Subcutaneous abdominal adipose tissue (tissue), 5 donors: Measurements from ENCODE around the gene ADAMTSL4.

ENCODE experiments used
- H3K27ac ChIP-seq: one replicate; pipeline ENCODE4 v1.7.0; 2013; ENCODE audit warnings: low read depth, mild to moderate bottlenecking, inconsistent platforms, low read length, moderate library complexity
- H3K27me3 ChIP-seq, 5 donors: one replicate each; pipeline ENCODE4 v1.7.0; 2013; ENCODE audit warnings: low read length in 5 of 5, inconsistent platforms in 1 of 5; ENCODE audit not compliant: control insufficient read depth in 5 of 5, insufficient read depth in 4 of 5
- H3K36me3 ChIP-seq, 5 donors: one replicate each; pipeline ENCODE4 v1.7.0; 2013; ENCODE audit warnings: low read length in 5 of 5; ENCODE audit not compliant: control insufficient read depth in 5 of 5, insufficient read depth in 5 of 5
- H3K4me1 ChIP-seq, 5 donors: one replicate each; pipeline ENCODE4 v1.7.0; 2013; ENCODE audit warnings: low read length in 5 of 5, mild to moderate bottlenecking in 3 of 5, moderate library complexity in 1 of 5; ENCODE audit not compliant: control insufficient read depth in 5 of 5, insufficient read depth in 5 of 5
- H3K4me3 ChIP-seq, 5 donors: one replicate each; pipeline ENCODE4 v1.7.0; 2013; ENCODE audit warnings: low read length in 5 of 5, low read depth in 1 of 5
- H3K9ac ChIP-seq, 5 donors: one replicate each; pipeline ENCODE4 v1.7.0; 2013; ENCODE audit warnings: low read length in 5 of 5, mild to moderate bottlenecking in 4 of 5, moderate library complexity in 3 of 5
- H3K9me3 ChIP-seq, 5 donors: one replicate each; pipeline ENCODE4 v1.7.0; 2013; ENCODE audit warnings: low read length in 5 of 5; ENCODE audit not compliant: control insufficient read depth in 5 of 5
- donor health status: healthy.
- donor health status: healthy.
- donor health status: healthy.
- donor health status: healthy.
- donor health status: healthy.

Gene ADAMTSL4

GRCh38 chr1:150553392-150554085, 4.3 kb downstream of the ADAMTSL4 start:
- H3K9me3 ChIP-seq, result no peaks in the 10 kb centered on the region
- peaks cover 0 to 35% (median 24%) of the 10 kb centered on the region in 5 donors for H3K36me3 ChIP-seq
- no peak overlapping the region for H3K4me3 ChIP-seq
- peaks cover 8 to 59% (median 54%) of the 10 kb centered on the region in 5 donors for H3K4me1 ChIP-seq
- peak overlapping the region in 2 of 5 donors; percentile 34 to 54 for H3K9ac ChIP-seq
- H3K27me3 ChIP-seq, result no peaks in the 10 kb centered on the region
- H3K27ac ChIP-seq, result peak overlapping the region; percentile 85

GRCh38 chr1:150554086-150554452, 4.9 kb downstream of the ADAMTSL4 start:
- no peak overlapping the region for H3K4me3 ChIP-seq
- H3K36me3 ChIP-seq, result peaks cover 0 to 35% (median 24%) of the 10 kb centered on the region in 5 donors
- no peaks in the 10 kb centered on the region for H3K27me3 ChIP-seq
- H3K9me3 ChIP-seq, result no peaks in the 10 kb centered on the region
- H3K9ac ChIP-seq, result no peak overlapping the region
- no peak overlapping the region for H3K27ac ChIP-seq
- H3K4me1 ChIP-seq, result peaks cover 9 to 61% (median 58%) of the 10 kb centered on the region in 5 donors

GRCh38 chr1:150555198-150555970, 6.2 kb downstream of the ADAMTSL4 start:
- Histone ChIP-seq H3K27me3 (no peaks in the 10 kb centered on the region), H3K9ac (no peak overlapping the region), H3K4me3 (no peak overlapping the region), H3K9me3 (no peaks in the 10 kb centered on the region), H3K4me1 (peaks cover 12 to 65% (median 60%) of the 10 kb centered on the region in 5 donors), H3K27ac (no peak overlapping the region), H3K36me3 (peaks cover 0 to 35% (median 24%) of the 10 kb centered on the region in 5 donors)

- H3K9ac ChIP-seq, result no peak overlapping the region
- no peaks in the 10 kb centered on the region for H3K27me3 ChIP-seq
- H3K4me3 ChIP-seq, result no peak overlapping the region
- no peak overlapping the region for H3K27ac ChIP-seq
- H3K36me3 ChIP-seq, result peaks cover 0 to 35% (median 24%) of the 10 kb centered on the region in 5 donors
- H3K4me1 ChIP-seq, result peaks cover 14 to 64% (median 60%) of the 10 kb centered on the region in 5 donors
- H3K9me3 ChIP-seq, result no peaks in the 10 kb centered on the region
These were observed 7.0 kb downstream of the ADAMTSL4 start for GRCh38 chr1:150555971-150556865.

GRCh38 chr1:150557065-150557600, 7.9 kb downstream of the ADAMTSL4 start:
- Histone ChIP-seq H3K9me3 (no peaks in the 10 kb centered on the region), H3K4me3 (no peak overlapping the region), H3K27ac (no peak overlapping the region), H3K9ac (no peak overlapping the region), H3K27me3 (no peaks in the 10 kb centered on the region), H3K36me3 (peaks cover 0 to 35% (median 24%) of the 10 kb centered on the region in 5 donors), H3K4me1 (peaks cover 15 to 60% (median 58%) of the 10 kb centered on the region in 5 donors)

GRCh38 chr1:150557813-150558212, 8.6 kb downstream of the ADAMTSL4 start:
- Histone ChIP-seq H3K36me3 (peaks cover 0 to 35% (median 24%) of the 10 kb centered on the region in 5 donors), H3K9ac (no peak overlapping the region), H3K9me3 (no peaks in the 10 kb centered on the region), H3K27me3 (no peaks in the 10 kb centered on the region), H3K4me1 (peaks cover 19 to 60% (median 59%) of the 10 kb centered on the region in 5 donors), H3K27ac (no peak overlapping the region), H3K4me3 (no peak overlapping the region)

GRCh38 chr1:150558303-150558704, 9.1 kb downstream of the ADAMTSL4 start:
- Histone ChIP-seq H3K9ac (peak overlapping the region in 1 of 5 donors; percentile 68), H3K9me3 (no peaks in the 10 kb centered on the region), H3K27me3 (no peaks in the 10 kb centered on the region), H3K4me1 (peaks cover 21 to 60% (median 59%) of the 10 kb centered on the region in 5 donors), H3K36me3 (peaks cover 0 to 35% (median 24%) of the 10 kb centered on the region in 5 donors), H3K4me3 (peak overlapping the region in 3 of 5 donors; percentile 44 to 81 (median 60)), H3K27ac (no peak overlapping the region)

GRCh38 chr1:150558761-150559655, 9.8 kb downstream of the ADAMTSL4 start:
- Histone ChIP-seq H3K4me1 (peaks cover 23 to 61% (median 60%) of the 10 kb centered on the region in 5 donors), H3K4me3 (peak overlapping the region; percentile 19 to 81 (median 44)), H3K27me3 (no peaks in the 10 kb centered on the region), H3K9me3 (no peaks in the 10 kb centered on the region), H3K36me3 (peaks cover 0 to 35% (median 24%) of the 10 kb centered on the region in 5 donors), H3K27ac (peak overlapping the region; percentile 100), H3K9ac (peak overlapping the region in 3 of 5 donors; percentile 0 to 68 (median 11))

- peak overlapping the region in 2 of 5 donors; percentile 60 to 81 for H3K4me3 ChIP-seq
- peak overlapping the region in 1 of 5 donors; percentile 0 for H3K9ac ChIP-seq
- H3K9me3 ChIP-seq, result no peaks in the 10 kb centered on the region
- H3K4me1 ChIP-seq, result peaks cover 24 to 67% (median 62%) of the 10 kb centered on the region in 5 donors
- no peaks in the 10 kb centered on the region for H3K27me3 ChIP-seq
- peak overlapping the region; percentile 100 for H3K27ac ChIP-seq
- peaks cover 0 to 30% (median 23%) of the 10 kb centered on the region in 5 donors for H3K36me3 ChIP-seq
These were observed 10.4 kb downstream of the ADAMTSL4 start for GRCh38 chr1:150559656-150560010.
